Sigmoid colon (tissue), 7 donors: Measurements from ENCODE around the gene NKX6-2. TPM values are rescaled to one million over a fixed set of nuclear protein-coding genes. Genes with fewer than 3 reads are reported as not detected.

Experiments used
- DNase-seq: peaks from one replicate; pipeline ENCODE4 v3.0.0-alpha.2; 2019
- H3K27ac ChIP-seq, 4 donors: fragments of 200-600 bp; sonication (generic); one replicate each; pipeline ENCODE4 v1.5.1; 2016 to 2019; ENCODE audit warnings: mild to moderate bottlenecking in 1 of 4
- H3K27me3 ChIP-seq, 3 donors: fragments of 200-600 bp; sonication (generic); one replicate each; pipeline ENCODE4 v1.5.1; 2019; ENCODE audit warnings: mild to moderate bottlenecking in 1 of 3
- H3K36me3 ChIP-seq, 4 donors: fragments of 200-600 bp; sonication (generic); one replicate each; pipeline ENCODE4 v1.5.1; 2016 to 2019
- H3K4me1 ChIP-seq, 4 donors: fragments of 200-600 bp; sonication (generic); one replicate each; pipeline ENCODE4 v1.5.1; 2017 to 2019
- H3K4me3 ChIP-seq, 4 donors: fragments of 200-600 bp; sonication (generic); one replicate each; pipeline ENCODE4 v1.5.1; 2017 to 2019; ENCODE audit warnings: mild to moderate bottlenecking in 2 of 4, moderate library complexity in 1 of 4
- H3K9me3 ChIP-seq, 4 donors: fragments of 200-600 bp in 3 of 4; sonication (generic) in 3 of 4; one replicate each; pipeline versions ENCODE4 v1.5.1 to v1.6.1; 2013 to 2019
- CTCF ChIP-seq, 4 experiments: fragments of 450-650 bp in 3 of 4; fragments of 200-600 bp in 1 of 4; IDR thresholded peaks; one replicate each; pipeline ENCODE4 v1.5.1; 2016 to 2019; ENCODE audit warnings: antibody characterized with exemption in 4 of 4, mild to moderate bottlenecking in 3 of 4, moderate library complexity in 2 of 4
- EP300 ChIP-seq, 4 donors: sonication (generic); formaldehyde crosslinking; IDR thresholded peaks; one replicate each; pipeline ENCODE4 v1.6.1; 2017; ENCODE audit warnings: antibody characterized with exemption in 4 of 4
- POLR2A ChIP-seq, 2 donors: fragments of 450-650 bp; IDR thresholded peaks; one replicate each; pipeline ENCODE4 v1.6.1; 2016; ENCODE audit warnings: antibody characterized with exemption in 2 of 2, mild to moderate bottlenecking in 2 of 2, moderate library complexity in 2 of 2
- POLR2AphosphoS5 ChIP-seq, 4 donors: sonication (generic); formaldehyde crosslinking; IDR thresholded peaks; one replicate each; pipeline ENCODE4 v1.6.1; 2017; ENCODE audit warnings: antibody characterized with exemption in 4 of 4
- WGBS, 2 donors: extraction: QIAGEN DNeasy Blood & Tissue Kit; methylation state at CpG; one replicate each; pipeline ENCODE4 v1.1.7; 2013; 5-methylcytosine and 5-hydroxymethylcytosine counted together
- intact Hi-C: fragments of 100-400 bp; cut with DNase I; formaldehyde crosslinking; loops from one replicate; pipeline ENCODE4 v1.15.1; 2023
- polyA plus RNA-seq, 3 donors: library from polyadenylated mRNA; stranded (reverse); fragments of 200-250 nt; gene quantifications; one replicate each; pipeline ENCODE4 v1.2.3, GENCODE V29; 2013
- total RNA-seq, 4 donors: library from RNA; depleted of rRNA; stranded (reverse); fragments of >200 nt; gene quantifications; one replicate each; pipeline ENCODE4 v1.1.0, GENCODE V29; 2016
- donor health status: healthy with polysubstance abuse.
- donor health status: Bipolar disorder and iron deficiency.
- donor health status: healthy.

Gene NKX6-2
- total and polyA plus RNA-seq, 7 donors: 0.01 to 0.60 TPM; not detected in 5

DNA sequence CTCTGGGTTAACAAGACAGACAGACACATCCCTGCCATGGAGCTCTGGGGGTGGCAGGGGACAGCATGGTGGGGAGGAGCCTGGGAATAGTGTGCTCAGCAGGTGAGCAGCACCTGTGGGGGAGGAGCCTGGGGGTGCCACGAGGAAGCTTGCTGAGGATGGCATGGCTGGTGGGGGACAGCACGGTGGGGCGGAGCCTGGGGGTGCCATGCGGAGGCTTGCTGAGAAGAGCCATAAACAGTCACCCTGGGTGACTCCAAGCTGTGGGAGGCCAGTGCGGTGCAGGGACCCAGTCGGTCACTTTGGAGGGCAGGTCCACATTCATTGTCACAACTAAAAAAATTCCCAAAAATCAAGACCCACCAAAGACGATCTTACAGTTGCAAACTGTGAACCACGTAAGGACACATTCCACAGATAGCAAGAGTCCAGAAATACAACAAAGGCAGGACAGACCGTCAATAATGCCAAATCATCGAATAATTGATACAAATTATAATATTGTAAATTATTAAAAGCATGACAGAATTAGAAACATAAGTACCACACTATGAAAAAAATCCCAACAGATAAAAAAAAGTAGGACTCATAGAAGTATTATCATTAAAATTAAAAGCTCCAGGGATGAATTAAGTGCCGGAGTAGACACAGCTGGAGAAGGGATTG lies 24.4 kb downstream of the NKX6-2 start:
- TF ChIP-seq EP300 (IDR thresholded peaks at IDR 0.05) (no peak), CTCF (IDR thresholded peaks at IDR 0.05) (no peak), POLR2AphosphoS5 (IDR thresholded peaks at IDR 0.05) (no peak), POLR2A (IDR thresholded peaks at IDR 0.05) (no peak)
- intact Hi-C loops: no loop called here
- 92 to 97% methylated on average over 11 of the region's 11 CpGs for WGBS, 2 donors
- no peaks in the 10 kb centered on the region for H3K4me1 ChIP-seq
- H3K27me3 ChIP-seq: no peaks in the 10 kb centered on the region
- no peak overlapping the region for H3K4me3 ChIP-seq
- peaks cover 0 to 66% (median 29%) of the 10 kb centered on the region in 4 donors for H3K36me3 ChIP-seq
- no peak for DNase-seq
- no peaks in the 10 kb centered on the region for H3K9me3 ChIP-seq
- H3K27ac ChIP-seq: no peak overlapping the region

- intact Hi-C loops: no loop called here
- Histone ChIP-seq H3K4me1 (no peaks in the 10 kb centered on the region), H3K36me3 (peaks cover 0 to 73% (median 39%) of the 10 kb centered on the region in 4 donors), H3K27me3 (no peaks in the 10 kb centered on the region), H3K9me3 (no peaks in the 10 kb centered on the region), H3K4me3 (no peak overlapping the region), H3K27ac (no peak overlapping the region)
- no peak for DNase-seq
- TF ChIP-seq CTCF (IDR thresholded peaks at IDR 0.05) (no peak), EP300 (IDR thresholded peaks at IDR 0.05) (no peak), POLR2AphosphoS5 (IDR thresholded peaks at IDR 0.05) (no peak), POLR2A (IDR thresholded peaks at IDR 0.05) (no peak)
- 54 to 87% methylated on average over 14 of the region's 14 CpGs for WGBS, 2 donors
Observed at GRCh38 chr10:132758865-132759264, 27.1 kb downstream of the NKX6-2 start.

GRCh38 chr10:132757171-132757570 lies 28.8 kb downstream of the NKX6-2 start:
- WGBS, 2 donors: 98% methylated on average over 27 of the region's 27 CpGs
- TF ChIP-seq POLR2AphosphoS5 (IDR thresholded peaks at IDR 0.05) (no peak), POLR2A (IDR thresholded peaks at IDR 0.05) (no peak), EP300 (IDR thresholded peaks at IDR 0.05) (no peak), CTCF (IDR thresholded peaks at IDR 0.05) (no peak)

DNA sequence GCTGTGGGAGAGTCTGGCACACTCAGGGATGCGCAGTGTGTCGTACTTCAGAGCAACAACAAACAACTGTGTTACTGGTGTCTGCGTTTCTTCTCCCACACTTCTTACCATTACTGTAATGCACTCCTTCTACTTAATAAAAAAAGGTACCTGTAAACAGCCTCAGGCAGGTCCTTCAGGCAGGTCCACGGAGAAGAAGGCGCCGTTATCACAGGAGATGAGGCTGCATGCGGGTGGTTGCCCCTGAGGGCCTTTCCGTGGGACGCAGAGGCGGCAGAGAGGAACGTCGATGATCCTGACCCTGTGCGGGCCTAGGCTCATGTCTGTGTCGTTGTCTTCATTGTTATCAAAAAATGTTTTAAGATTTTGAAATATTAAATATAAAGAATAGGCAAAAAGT lies 29.4 kb downstream of the NKX6-2 start:
- DNase-seq: no peak
- H3K27ac ChIP-seq: no peak overlapping the region
- no peaks in the 10 kb centered on the region for H3K4me1 ChIP-seq
- 98% methylated on average over 14 of the region's 14 CpGs for WGBS, 2 donors
- TF ChIP-seq POLR2A (IDR thresholded peaks at IDR 0.05): no peak
- no peak for TF ChIP-seq POLR2AphosphoS5 (IDR thresholded peaks at IDR 0.05)
- TF ChIP-seq CTCF (IDR thresholded peaks at IDR 0.05): no peak
- no peak for TF ChIP-seq EP300 (IDR thresholded peaks at IDR 0.05)
- H3K36me3 ChIP-seq: peaks cover 0 to 82% (median 41%) of the 10 kb centered on the region in 4 donors
- intact Hi-C loops: no loop called here
- no peaks in the 10 kb centered on the region for H3K27me3 ChIP-seq
- no peaks in the 10 kb centered on the region for H3K9me3 ChIP-seq
- H3K4me3 ChIP-seq: no peak overlapping the region

More at GRCh38 chr10:132757171-132757570, 28.8 kb downstream of the NKX6-2 start:
- no peak for DNase-seq
- Histone ChIP-seq H3K4me1 (no peaks in the 10 kb centered on the region), H3K27ac (no peak overlapping the region), H3K27me3 (no peaks in the 10 kb centered on the region), H3K4me3 (no peak overlapping the region), H3K9me3 (no peaks in the 10 kb centered on the region), H3K36me3 (peaks cover 0 to 81% (median 41%) of the 10 kb centered on the region in 4 donors)
- intact Hi-C loops: no loop called here
